ENCODE data around the gene FOXP1. TPM values are rescaled to one million over a fixed set of nuclear protein-coding genes. Genes with fewer than 3 reads are reported as not detected.

Gene FOXP1
- total and polyA plus RNA-seq, 4 donors, result 4.9 to 35.4 (median 32.0) TPM

DNA sequence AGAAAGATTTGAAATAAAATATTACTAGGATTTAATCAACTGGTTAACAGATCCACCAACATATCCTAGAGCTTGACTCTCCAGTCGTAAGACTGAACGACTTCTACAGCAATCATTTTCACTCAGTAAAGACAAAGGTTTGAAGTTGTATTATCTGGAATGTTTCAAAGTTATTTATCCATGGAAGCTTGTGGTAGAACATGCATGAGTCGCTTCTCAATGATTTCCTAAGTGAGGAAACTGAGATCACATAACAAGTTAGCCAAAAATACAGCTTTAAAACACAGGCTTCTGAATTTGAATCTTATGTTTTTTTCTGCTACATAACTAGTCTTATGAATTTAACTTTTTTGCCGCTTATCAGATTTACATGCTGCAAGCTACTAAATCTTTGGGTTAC is 241.8 kb downstream of the FOXP1 start:
- Histone ChIP-seq H3K9me3 (ENCODE audit: control insufficient read depth in 4 of 4, low read length in 3 of 4) (no peaks in the 10 kb centered on the region), H3K27me3 (ENCODE audit: control insufficient read depth in 4 of 4, insufficient read depth in 4 of 4, low read length in 3 of 4) (no peaks in the 10 kb centered on the region), H3K27ac (ENCODE audit: low read depth in 1 of 2, low read length in 2 of 2) (no peak overlapping the region), H3K36me3 (ENCODE audit: control insufficient read depth in 4 of 4, insufficient read depth in 3 of 4, low read depth in 1 of 4, low read length in 3 of 4) (peaks cover 0 to 3% (median 1%) of the 10 kb centered on the region in 4 donors), H3K9ac (ENCODE audit: low read depth in 1 of 2, low read length in 2 of 2) (no peak overlapping the region), H3K4me1 (ENCODE audit: control insufficient read depth in 4 of 4, insufficient read depth in 4 of 4, low read length in 3 of 4) (no peaks in the 10 kb centered on the region), H3K4me3 (ENCODE audit: low read depth in 1 of 3, low read length in 3 of 3) (no peak overlapping the region)
- DNase-seq (ENCODE audit: low spot score), result no peak
- 98% methylated on average over 4 of the region's 4 CpGs for WGBS
- TF ChIP-seq NR2F2 (IDR thresholded peaks at IDR 0.05) (no peak), RAD21 (IDR thresholded peaks at IDR 0.05) (no peak), FOXA1 (IDR thresholded peaks at IDR 0.05) (no peak), YY1 (IDR thresholded peaks at IDR 0.05) (no peak), EGR1 (IDR thresholded peaks at IDR 0.05; ENCODE audit: low read depth in 2 of 2) (no peak), FOXA2 (IDR thresholded peaks at IDR 0.05) (no peak), HNF4G (IDR thresholded peaks at IDR 0.05) (no peak), RXRA (IDR thresholded peaks at IDR 0.05) (no peak), HNF4A (conservative IDR thresholded peaks at IDR 0.05) (no peak)
- TF ChIP-seq, protein P1, sequence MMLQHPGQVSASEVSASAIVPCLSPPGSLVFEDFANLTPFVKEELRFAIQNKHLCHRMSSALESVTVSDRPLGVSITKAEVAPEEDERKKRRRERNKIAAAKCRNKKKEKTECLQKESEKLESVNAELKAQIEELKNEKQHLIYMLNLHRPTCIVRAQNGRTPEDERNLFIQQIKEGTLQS (IDR thresholded peaks at IDR 0.05), result no peak

DNA sequence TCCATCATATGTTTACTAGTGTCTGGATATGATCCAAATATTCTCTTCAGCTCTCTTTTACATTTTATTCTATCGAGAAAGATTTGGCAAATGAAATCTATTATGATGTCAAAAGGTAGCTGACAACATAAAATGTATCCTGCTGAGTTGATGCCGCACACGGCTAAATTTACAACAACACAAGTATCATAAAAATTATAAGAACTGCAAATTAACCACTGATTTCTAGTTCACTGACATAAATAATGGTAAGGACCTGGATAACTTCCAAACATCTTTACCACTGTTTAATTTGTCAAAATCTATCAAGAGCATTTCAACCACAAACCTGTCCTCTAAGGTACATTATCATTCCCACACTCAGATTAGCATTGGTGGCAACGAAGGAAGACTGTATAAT is 244.5 kb downstream of the FOXP1 start:
- WGBS, result 90% methylated on average over 4 of the region's 4 CpGs
- Histone ChIP-seq H3K27me3 (ENCODE audit: control insufficient read depth in 4 of 4, insufficient read depth in 4 of 4, low read length in 3 of 4) (no peaks in the 10 kb centered on the region), H3K36me3 (ENCODE audit: control insufficient read depth in 4 of 4, insufficient read depth in 3 of 4, low read depth in 1 of 4, low read length in 3 of 4) (peaks cover 0 to 3% (median 1%) of the 10 kb centered on the region in 4 donors), H3K4me3 (ENCODE audit: low read depth in 1 of 3, low read length in 3 of 3) (no peak overlapping the region), H3K9me3 (ENCODE audit: control insufficient read depth in 4 of 4, low read length in 3 of 4) (no peaks in the 10 kb centered on the region), H3K27ac (ENCODE audit: low read depth in 1 of 2, low read length in 2 of 2) (no peak overlapping the region), H3K9ac (ENCODE audit: low read depth in 1 of 2, low read length in 2 of 2) (no peak overlapping the region), H3K4me1 (ENCODE audit: control insufficient read depth in 4 of 4, insufficient read depth in 4 of 4, low read length in 3 of 4) (peaks cover 0 to 3% (median 0%) of the 10 kb centered on the region in 4 donors)
- TF ChIP-seq GABPA (IDR thresholded peaks at IDR 0.05 in 1 of 2, conservative IDR thresholded peaks at IDR 0.05 in 1 of 2) (no peak), TAF1 (conservative IDR thresholded peaks at IDR 0.05) (no peak), JUND (IDR thresholded peaks at IDR 0.05) (no peak)
- DNase-seq (ENCODE audit: low spot score), result no peak

DNA sequence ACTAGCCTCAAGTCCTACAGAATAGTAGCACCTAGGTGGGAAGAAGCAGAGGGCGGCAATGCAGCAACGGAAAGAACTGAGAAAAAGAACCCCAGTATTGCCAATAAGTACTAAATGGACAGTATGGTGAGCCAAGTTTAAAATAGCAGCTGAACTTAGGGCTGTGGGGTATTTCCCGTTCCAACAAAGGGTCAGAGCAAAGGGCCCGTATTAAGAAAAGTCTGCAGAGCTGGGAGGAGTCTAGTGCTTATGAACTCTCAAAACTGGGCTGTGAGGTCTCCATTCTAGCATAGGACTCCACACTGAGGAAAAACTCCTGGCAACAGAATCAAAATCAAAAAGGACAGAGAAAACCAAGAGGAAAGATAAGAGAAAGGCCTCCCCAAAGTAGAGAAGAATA is 250.7 kb downstream of the FOXP1 start:
- peaks cover 0 to 3% (median 1%) of the 10 kb centered on the region in 4 donors for H3K4me1 ChIP-seq (ENCODE audit: control insufficient read depth in 4 of 4, insufficient read depth in 4 of 4, low read length in 3 of 4)
- DNase-seq (ENCODE audit: low spot score), result no peak
- H3K27me3 ChIP-seq (ENCODE audit: control insufficient read depth in 4 of 4, insufficient read depth in 4 of 4, low read length in 3 of 4), result no peaks in the 10 kb centered on the region
- H3K4me3 ChIP-seq (ENCODE audit: low read depth in 1 of 3, low read length in 3 of 3), result no peak overlapping the region
- no peaks in the 10 kb centered on the region for H3K9me3 ChIP-seq (ENCODE audit: control insufficient read depth in 4 of 4, low read length in 3 of 4)
- no peak overlapping the region for H3K9ac ChIP-seq (ENCODE audit: low read depth in 1 of 2, low read length in 2 of 2)
- no peak overlapping the region for H3K27ac ChIP-seq (ENCODE audit: low read depth in 1 of 2, low read length in 2 of 2)
- H3K36me3 ChIP-seq (ENCODE audit: control insufficient read depth in 4 of 4, insufficient read depth in 3 of 4, low read depth in 1 of 4, low read length in 3 of 4), result peaks cover 0 to 2% (median 0%) of the 10 kb centered on the region in 4 donors
- TF ChIP-seq, protein P2, sequence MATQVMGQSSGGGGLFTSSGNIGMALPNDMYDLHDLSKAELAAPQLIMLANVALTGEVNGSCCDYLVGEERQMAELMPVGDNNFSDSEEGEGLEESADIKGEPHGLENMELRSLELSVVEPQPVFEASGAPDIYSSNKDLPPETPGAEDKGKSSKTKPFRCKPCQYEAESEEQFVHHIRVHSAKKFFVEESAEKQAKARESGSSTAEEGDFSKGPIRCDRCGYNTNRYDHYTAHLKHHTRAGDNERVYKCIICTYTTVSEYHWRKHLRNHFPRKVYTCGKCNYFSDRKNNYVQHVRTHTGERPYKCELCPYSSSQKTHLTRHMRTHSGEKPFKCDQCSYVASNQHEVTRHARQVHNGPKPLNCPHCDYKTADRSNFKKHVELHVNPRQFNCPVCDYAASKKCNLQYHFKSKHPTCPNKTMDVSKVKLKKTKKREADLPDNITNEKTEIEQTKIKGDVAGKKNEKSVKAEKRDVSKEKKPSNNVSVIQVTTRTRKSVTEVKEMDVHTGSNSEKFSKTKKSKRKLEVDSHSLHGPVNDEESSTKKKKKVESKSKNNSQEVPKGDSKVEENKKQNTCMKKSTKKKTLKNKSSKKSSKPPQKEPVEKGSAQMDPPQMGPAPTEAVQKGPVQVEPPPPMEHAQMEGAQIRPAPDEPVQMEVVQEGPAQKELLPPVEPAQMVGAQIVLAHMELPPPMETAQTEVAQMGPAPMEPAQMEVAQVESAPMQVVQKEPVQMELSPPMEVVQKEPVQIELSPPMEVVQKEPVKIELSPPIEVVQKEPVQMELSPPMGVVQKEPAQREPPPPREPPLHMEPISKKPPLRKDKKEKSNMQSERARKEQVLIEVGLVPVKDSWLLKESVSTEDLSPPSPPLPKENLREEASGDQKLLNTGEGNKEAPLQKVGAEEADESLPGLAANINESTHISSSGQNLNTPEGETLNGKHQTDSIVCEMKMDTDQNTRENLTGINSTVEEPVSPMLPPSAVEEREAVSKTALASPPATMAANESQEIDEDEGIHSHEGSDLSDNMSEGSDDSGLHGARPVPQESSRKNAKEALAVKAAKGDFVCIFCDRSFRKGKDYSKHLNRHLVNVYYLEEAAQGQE (IDR thresholded peaks at IDR 0.05), result no peak
- WGBS, result 86% methylated on average over 4 of the region's 4 CpGs
